ENCODE results near the gene WSB1.

The WSB1 gene

DNA sequence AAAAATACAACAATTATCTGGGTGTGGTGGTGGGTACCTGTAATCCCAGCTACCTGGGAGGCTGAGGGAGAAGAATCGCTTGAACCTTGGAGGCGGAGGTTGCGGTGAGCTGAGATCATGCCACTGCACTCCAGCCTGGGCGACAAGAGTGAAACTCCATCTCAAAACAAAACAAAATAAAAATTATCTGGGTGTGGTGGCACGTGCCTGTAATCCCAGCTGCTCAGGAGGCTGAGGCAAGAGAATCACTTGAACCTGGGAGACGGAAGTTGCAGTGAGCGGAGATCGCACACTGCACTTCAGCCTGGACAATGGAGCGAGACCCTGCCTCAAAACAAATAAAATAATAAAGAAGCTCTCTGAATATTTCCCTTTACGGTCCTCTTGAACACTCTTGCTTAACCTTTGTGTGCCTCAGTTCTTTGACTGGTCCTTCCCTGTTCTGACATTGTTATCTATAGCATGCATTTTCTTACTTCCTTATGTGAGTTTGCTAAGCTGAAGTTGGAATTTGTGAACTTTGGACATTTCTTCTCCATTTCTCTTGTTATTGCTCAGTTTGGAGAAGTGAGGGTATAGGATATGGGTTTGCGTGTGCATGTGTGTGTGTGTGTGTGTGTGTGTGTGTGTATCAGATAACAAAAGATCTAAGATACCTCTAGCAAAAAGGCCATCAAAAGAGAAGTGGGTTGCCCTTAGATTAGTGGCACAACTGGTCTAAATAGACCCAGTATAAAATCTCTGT, 29.7 kb upstream of the WSB1 start:
- no peak for DNase-seq (ENCODE audit: low spot score)
- TF ChIP-seq CTCF (IDR thresholded peaks at IDR 0.05; ENCODE audit: borderline replicate concordance, control extremely low read depth, extremely low read depth, insufficient read depth, missing control alignments) = no peak
- in situ Hi-C loops (cut with MboI; ENCODE audit: low sequenced_read_pairs, unreplicated experiment) = no loop called here

GRCh38 chr17:27265333-27265732, 28.6 kb upstream of the WSB1 start:
- no peak for TF ChIP-seq CTCF (IDR thresholded peaks at IDR 0.05; ENCODE audit: borderline replicate concordance, control extremely low read depth, extremely low read depth, insufficient read depth, missing control alignments)
- no peak for DNase-seq (ENCODE audit: low spot score)
- in situ Hi-C loops (cut with MboI; ENCODE audit: low sequenced_read_pairs, unreplicated experiment) = no loop called here

GRCh38 chr17:27266228-27266627, 27.7 kb upstream of the WSB1 start:
- DNase-seq (ENCODE audit: low spot score) = no peak
- in situ Hi-C loops (cut with MboI; ENCODE audit: low sequenced_read_pairs, unreplicated experiment) = no loop called here
- no peak for TF ChIP-seq CTCF (IDR thresholded peaks at IDR 0.05; ENCODE audit: borderline replicate concordance, control extremely low read depth, extremely low read depth, insufficient read depth, missing control alignments)

GRCh38 chr17:27268394-27269085, 25.4 kb upstream of the WSB1 start:
- TF ChIP-seq CTCF (IDR thresholded peaks at IDR 0.05; ENCODE audit: borderline replicate concordance, control extremely low read depth, extremely low read depth, insufficient read depth, missing control alignments) = no peak

GRCh38 chr17:27269201-27269600, 24.7 kb upstream of the WSB1 start:
- in situ Hi-C loops (cut with MboI; ENCODE audit: low sequenced_read_pairs, unreplicated experiment) = no loop called here
- DNase-seq (ENCODE audit: low spot score) = no peak
- TF ChIP-seq CTCF (IDR thresholded peaks at IDR 0.05; ENCODE audit: borderline replicate concordance, control extremely low read depth, extremely low read depth, insufficient read depth, missing control alignments) = no peak

More at GRCh38 chr17:27268394-27269085, 25.4 kb upstream of the WSB1 start:
- no peak for DNase-seq (ENCODE audit: low spot score)
- in situ Hi-C loops (cut with MboI; ENCODE audit: low sequenced_read_pairs, unreplicated experiment) = no loop called here

DNA sequence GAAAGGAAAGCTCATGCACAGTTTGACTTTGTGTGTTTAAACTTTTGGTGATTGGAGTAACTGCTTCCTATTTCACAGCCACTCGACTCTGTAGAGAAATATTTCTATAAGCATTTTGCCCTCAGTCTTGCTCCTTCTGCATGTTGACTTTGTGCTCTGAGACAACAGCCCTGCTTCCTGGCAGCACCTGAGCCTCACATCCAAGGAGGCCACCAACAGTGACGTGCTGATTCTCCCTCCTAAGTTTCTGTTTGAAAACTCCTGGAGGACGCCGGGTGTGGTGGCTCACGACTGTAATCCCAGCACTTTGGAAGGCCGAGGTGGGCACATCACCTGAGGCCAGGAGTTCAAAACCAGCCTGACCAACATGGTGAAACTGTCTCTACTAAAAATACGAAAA, 23.9 kb upstream of the WSB1 start:
- in situ Hi-C loops (cut with MboI; ENCODE audit: low sequenced_read_pairs, unreplicated experiment) = no loop called here
- no peak for DNase-seq (ENCODE audit: low spot score)
- no peak for TF ChIP-seq CTCF (IDR thresholded peaks at IDR 0.05; ENCODE audit: borderline replicate concordance, control extremely low read depth, extremely low read depth, insufficient read depth, missing control alignments)
